GM23338 (cell line): ENCODE results near the gene SMIM15. TPM values are rescaled to one million over a fixed set of nuclear protein-coding genes. Genes with fewer than 3 reads are reported as not detected.

ENCODE experiments used
- ATAC-seq: fragments of 200-7000 bp; cut with Tn5 transposase; 3 replicates; pipeline ENCODE4 v1.9.1; 2020
- DNase-seq: peaks from one replicate; pipeline ENCODE4 v3.0.0-alpha.2; 2015; ENCODE audit warnings: low spot score
- H2AFZ ChIP-seq: fragments of 200-600 bp; sonication (generic); 2 replicates; pipeline ENCODE4 v1.8.0; 2016; ENCODE audit warnings: antibody characterized with exemption, mild to moderate bottlenecking, moderate library complexity
- H3F3A ChIP-seq: fragments of 200-600 bp; sonication (generic); replicated peaks from 2 replicates; pipeline ENCODE4 v1.8.0; 2017; ENCODE audit warnings: antibody characterized with exemption, mixed run types, low read depth
- H3K27ac ChIP-seq: fragments of 200-600 bp; sonication (generic); 2 replicates; pipeline ENCODE4 v1.6.1; 2016; ENCODE audit warnings: low read depth
- H3K27me3 ChIP-seq: fragments of 200-600 bp; sonication (generic); 2 replicates; pipeline ENCODE4 v1.8.0; 2016; ENCODE audit warnings: mild to moderate bottlenecking, mixed run types, moderate library complexity; ENCODE audit not compliant: insufficient read depth
- H3K36me3 ChIP-seq: fragments of 200-600 bp; sonication (generic); 2 replicates; pipeline ENCODE4 v1.8.0; 2016; ENCODE audit warnings: mild to moderate bottlenecking; ENCODE audit not compliant: insufficient read depth
- H3K4me1 ChIP-seq: fragments of 200-600 bp; sonication (generic); 2 replicates; pipeline ENCODE4 v1.8.0; 2016; ENCODE audit warnings: mild to moderate bottlenecking, moderate library complexity; ENCODE audit not compliant: insufficient read depth
- H3K4me2 ChIP-seq: fragments of 200-600 bp; sonication (generic); 2 replicates; pipeline ENCODE4 v1.7.1; 2017; ENCODE audit warnings: mixed run types
- H3K4me3 ChIP-seq: fragments of 200-600 bp; sonication (generic); 2 replicates; pipeline ENCODE4 v1.6.1; 2016; ENCODE audit warnings: mixed run types
- H3K79me2 ChIP-seq: fragments of 200-600 bp; sonication (generic); replicated peaks from 2 replicates; pipeline ENCODE4 v1.8.0; 2017; ENCODE audit warnings: mild to moderate bottlenecking; ENCODE audit not compliant: insufficient read depth
- H3K9me2 ChIP-seq: fragments of 200-600 bp; sonication (generic); 2 replicates; pipeline ENCODE4 v1.8.0; 2017; ENCODE audit not compliant: insufficient read depth
- H4K20me1 ChIP-seq: fragments of 200-600 bp; sonication (generic); replicated peaks from 2 replicates; pipeline ENCODE4 v1.8.0; 2017; ENCODE audit warnings: mild to moderate bottlenecking; ENCODE audit not compliant: insufficient read depth
- H3K27ac Mint-ChIP-seq: 2 replicates; pipeline ENCODE4 v1.8.0; 2020; ENCODE audit warnings: inconsistent platforms, mild to moderate bottlenecking, moderate library complexity, mixed read lengths
- H3K27me3 Mint-ChIP-seq: 3 replicates; pipeline ENCODE4 v1.8.0; 2022; ENCODE audit warnings: low read depth, mild to moderate bottlenecking, moderate library complexity, mixed read lengths, inconsistent platforms; ENCODE audit not compliant: insufficient read depth, poor library complexity
- H3K36me3 Mint-ChIP-seq: 3 replicates; pipeline ENCODE4 v1.8.0; 2021; ENCODE audit warnings: low read depth, mild to moderate bottlenecking, inconsistent platforms, moderate library complexity, mixed read lengths
- H3K4me1 Mint-ChIP-seq: 3 replicates; pipeline ENCODE4 v1.8.0; 2020; ENCODE audit warnings: mild to moderate bottlenecking, inconsistent platforms, mixed read lengths
- H3K4me3 Mint-ChIP-seq: 3 replicates; pipeline ENCODE4 v1.8.0; 2021; ENCODE audit warnings: moderate library complexity, mild to moderate bottlenecking, inconsistent platforms, mixed read lengths
- H3K9me3 Mint-ChIP-seq: 3 replicates; pipeline ENCODE4 v1.8.0; 2020; ENCODE audit warnings: moderate library complexity, mild to moderate bottlenecking, inconsistent platforms, mixed read lengths
- EZH2 ChIP-seq: fragments of 200-600 bp; sonication (generic); IDR thresholded peaks from one replicate; pipeline ENCODE4 v1.8.0; 2017; ENCODE audit warnings: antibody characterized with exemption, mild to moderate bottlenecking, low read depth; ENCODE audit not compliant: unreplicated experiment
- EZH2phosphoT487 ChIP-seq: fragments of 200-600 bp; sonication (generic); IDR thresholded peaks from one replicate; pipeline ENCODE4 v1.8.1; 2018; ENCODE audit warnings: antibody characterized with exemption; ENCODE audit not compliant: unreplicated experiment
- JUNB ChIP-seq: IDR thresholded peaks from one replicate; pipeline ENCODE4 v1.6.1; 2016; ENCODE audit warnings: antibody characterized with exemption; ENCODE audit not compliant: unreplicated experiment
- POLR2AphosphoS5 ChIP-seq: IDR thresholded peaks from 2 replicates; pipeline ENCODE4 v1.6.1; 2016; ENCODE audit warnings: antibody characterized with exemption, low read depth
- STAT1 ChIP-seq: IDR thresholded peaks from one replicate; pipeline ENCODE4 v1.6.1; 2016; ENCODE audit warnings: antibody characterized with exemption; ENCODE audit not compliant: unreplicated experiment
- ZNF114 ChIP-seq: fragments of 250-450 bp; sonication (Bioruptor Pico); IDR thresholded peaks from 2 replicates; pipeline ENCODE4 v1.5.0; 2020; ENCODE audit warnings: mild to moderate bottlenecking, moderate library complexity
- ZNF331 ChIP-seq: fragments of 250-450 bp; sonication (Bioruptor Pico); IDR thresholded peaks from 2 replicates; pipeline ENCODE4 v1.5.0; 2020; ENCODE audit warnings: low read depth, mild to moderate bottlenecking, moderate library complexity
- polyA plus RNA-seq: library from polyadenylated mRNA; unstranded; fragments of >200 nt; fragmentation: Nextera tagmentation; extraction: Ambion mirVana; gene quantifications from 2 replicates; pipeline ENCODE4 v1.2.1, GENCODE V29; 2016
- total RNA-seq: library from RNA; depleted of rRNA; stranded (reverse); fragments of >200 nt; shearing (Covaris generic); gene quantifications from 2 replicates; pipeline ENCODE4 v1.2.3, GENCODE V29; 2014
- TF ChIP-seq, protein P1 (sequence below): fragments of 250-450 bp; sonication (Bioruptor Pico); IDR thresholded peaks from 2 replicates; pipeline ENCODE4 v1.5.0; 2020; ENCODE audit warnings: mild to moderate bottlenecking, moderate library complexity
- TF ChIP-seq, protein P2 (sequence below), 2 experiments: fragments of 200-600 bp in 1 of 2; sonication (generic) in 1 of 2; conservative IDR thresholded peaks; 2 replicates each; pipeline versions ENCODE4 v1.5.1 to v1.6.1; 2016 to 2017; ENCODE audit warnings: antibody characterized with exemption in 2 of 2, low read depth in 2 of 2, mild to moderate bottlenecking in 2 of 2, moderate library complexity in 1 of 2

The SMIM15 gene
- total and polyA plus RNA-seq, 2 experiments from 2014 or later, result 33.4 to 53.9 TPM

DNA sequence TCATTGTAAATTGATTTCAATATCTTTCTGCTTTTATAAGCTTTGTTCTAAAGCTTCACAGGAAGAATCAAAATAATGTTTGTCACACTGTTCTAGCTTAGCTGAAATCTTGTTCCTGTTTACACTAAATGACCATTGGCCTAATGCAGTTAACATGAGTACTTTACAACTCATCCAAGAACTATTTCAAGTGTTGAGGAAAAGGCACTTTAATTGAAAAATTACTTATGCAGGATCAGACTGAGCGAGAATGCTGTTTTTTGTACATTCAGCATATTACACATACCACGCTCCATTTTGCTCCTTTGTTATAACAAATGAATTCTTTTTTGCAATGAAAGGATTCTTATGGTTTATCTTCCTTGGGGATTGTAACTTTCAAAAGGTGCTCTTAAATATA is 22.4 kb upstream of the SMIM15 start:
- Mint-ChIP-seq H3K4me1 (peaks cover 14% of the 10 kb centered on the region), H3K4me3 (no peak overlapping the region), H3K27ac (no peak overlapping the region), H3K9me3 (no peaks in the 10 kb centered on the region; the same call in 1 of the 3 replicates), H3K27me3 (no peaks in the 10 kb centered on the region), H3K36me3 (peaks cover 4% of the 10 kb centered on the region; the same call in 2 of the 3 replicates)
- H3K79me2 ChIP-seq, result no peaks in the 10 kb centered on the region
- ATAC-seq (no peak), DNase-seq (no peak)
- no peaks in the 10 kb centered on the region for H3F3A ChIP-seq
- peaks cover 16% of the 10 kb centered on the region; the same call in 1 of the 2 replicates for H3K4me1 ChIP-seq
- H3K27ac ChIP-seq, result no peak overlapping the region
- H4K20me1 ChIP-seq, result no peaks in the 10 kb centered on the region
- no peaks in the 10 kb centered on the region for H3K27me3 ChIP-seq
- TF ChIP-seq STAT1 (no peak), ZNF331 (no peak), ZNF114 (no peak), JUNB (no peak), POLR2AphosphoS5 (no peak), EZH2phosphoT487 (no peak), EZH2 (no peak)
- TF ChIP-seq, protein P1, sequence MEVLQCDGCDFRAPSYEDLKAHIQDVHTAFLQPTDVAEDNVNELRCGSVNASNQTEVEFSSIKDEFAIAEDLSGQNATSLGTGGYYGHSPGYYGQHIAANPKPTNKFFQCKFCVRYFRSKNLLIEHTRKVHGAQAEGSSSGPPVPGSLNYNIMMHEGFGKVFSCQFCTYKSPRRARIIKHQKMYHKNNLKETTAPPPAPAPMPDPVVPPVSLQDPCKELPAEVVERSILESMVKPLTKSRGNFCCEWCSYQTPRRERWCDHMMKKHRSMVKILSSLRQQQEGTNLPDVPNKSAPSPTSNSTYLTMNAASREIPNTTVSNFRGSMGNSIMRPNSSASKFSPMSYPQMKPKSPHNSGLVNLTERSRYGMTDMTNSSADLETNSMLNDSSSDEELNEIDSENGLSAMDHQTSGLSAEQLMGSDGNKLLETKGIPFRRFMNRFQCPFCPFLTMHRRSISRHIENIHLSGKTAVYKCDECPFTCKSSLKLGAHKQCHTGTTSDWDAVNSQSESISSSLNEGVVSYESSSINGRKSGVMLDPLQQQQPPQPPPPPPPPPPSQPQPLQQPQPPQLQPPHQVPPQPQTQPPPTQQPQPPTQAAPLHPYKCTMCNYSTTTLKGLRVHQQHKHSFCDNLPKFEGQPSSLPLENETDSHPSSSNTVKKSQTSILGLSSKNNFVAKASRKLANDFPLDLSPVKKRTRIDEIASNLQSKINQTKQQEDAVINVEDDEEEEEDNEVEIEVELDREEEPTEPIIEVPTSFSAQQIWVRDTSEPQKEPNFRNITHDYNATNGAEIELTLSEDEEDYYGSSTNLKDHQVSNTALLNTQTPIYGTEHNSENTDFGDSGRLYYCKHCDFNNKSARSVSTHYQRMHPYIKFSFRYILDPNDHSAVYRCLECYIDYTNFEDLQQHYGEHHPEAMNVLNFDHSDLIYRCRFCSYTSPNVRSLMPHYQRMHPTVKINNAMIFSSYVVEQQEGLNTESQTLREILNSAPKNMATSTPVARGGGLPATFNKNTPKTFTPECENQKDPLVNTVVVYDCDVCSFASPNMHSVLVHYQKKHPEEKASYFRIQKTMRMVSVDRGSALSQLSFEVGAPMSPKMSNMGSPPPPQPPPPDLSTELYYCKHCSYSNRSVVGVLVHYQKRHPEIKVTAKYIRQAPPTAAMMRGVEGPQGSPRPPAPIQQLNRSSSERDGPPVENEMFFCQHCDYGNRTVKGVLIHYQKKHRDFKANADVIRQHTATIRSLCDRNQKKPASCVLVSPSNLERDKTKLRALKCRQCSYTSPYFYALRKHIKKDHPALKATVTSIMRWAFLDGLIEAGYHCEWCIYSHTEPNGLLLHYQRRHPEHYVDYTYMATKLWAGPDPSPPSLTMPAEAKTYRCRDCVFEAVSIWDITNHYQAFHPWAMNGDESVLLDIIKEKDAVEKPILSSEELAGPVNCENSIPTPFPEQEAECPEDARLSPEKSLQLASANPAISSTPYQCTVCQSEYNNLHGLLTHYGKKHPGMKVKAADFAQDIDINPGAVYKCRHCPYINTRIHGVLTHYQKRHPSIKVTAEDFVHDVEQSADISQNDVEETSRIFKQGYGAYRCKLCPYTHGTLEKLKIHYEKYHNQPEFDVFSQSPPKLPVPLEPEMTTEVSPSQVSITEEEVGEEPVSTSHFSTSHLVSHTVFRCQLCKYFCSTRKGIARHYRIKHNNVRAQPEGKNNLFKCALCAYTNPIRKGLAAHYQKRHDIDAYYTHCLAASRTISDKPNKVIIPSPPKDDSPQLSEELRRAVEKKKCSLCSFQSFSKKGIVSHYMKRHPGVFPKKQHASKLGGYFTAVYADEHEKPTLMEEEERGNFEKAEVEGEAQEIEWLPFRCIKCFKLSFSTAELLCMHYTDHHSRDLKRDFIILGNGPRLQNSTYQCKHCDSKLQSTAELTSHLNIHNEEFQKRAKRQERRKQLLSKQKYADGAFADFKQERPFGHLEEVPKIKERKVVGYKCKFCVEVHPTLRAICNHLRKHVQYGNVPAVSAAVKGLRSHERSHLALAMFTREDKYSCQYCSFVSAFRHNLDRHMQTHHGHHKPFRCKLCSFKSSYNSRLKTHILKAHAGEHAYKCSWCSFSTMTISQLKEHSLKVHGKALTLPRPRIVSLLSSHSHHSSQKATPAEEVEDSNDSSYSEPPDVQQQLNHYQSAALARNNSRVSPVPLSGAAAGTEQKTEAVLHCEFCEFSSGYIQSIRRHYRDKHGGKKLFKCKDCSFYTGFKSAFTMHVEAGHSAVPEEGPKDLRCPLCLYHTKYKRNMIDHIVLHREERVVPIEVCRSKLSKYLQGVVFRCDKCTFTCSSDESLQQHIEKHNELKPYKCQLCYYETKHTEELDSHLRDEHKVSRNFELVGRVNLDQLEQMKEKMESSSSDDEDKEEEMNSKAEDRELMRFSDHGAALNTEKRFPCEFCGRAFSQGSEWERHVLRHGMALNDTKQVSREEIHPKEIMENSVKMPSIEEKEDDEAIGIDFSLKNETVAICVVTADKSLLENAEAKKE (CRISPR knock-in tag), result no peak
- TF ChIP-seq, protein P2, sequence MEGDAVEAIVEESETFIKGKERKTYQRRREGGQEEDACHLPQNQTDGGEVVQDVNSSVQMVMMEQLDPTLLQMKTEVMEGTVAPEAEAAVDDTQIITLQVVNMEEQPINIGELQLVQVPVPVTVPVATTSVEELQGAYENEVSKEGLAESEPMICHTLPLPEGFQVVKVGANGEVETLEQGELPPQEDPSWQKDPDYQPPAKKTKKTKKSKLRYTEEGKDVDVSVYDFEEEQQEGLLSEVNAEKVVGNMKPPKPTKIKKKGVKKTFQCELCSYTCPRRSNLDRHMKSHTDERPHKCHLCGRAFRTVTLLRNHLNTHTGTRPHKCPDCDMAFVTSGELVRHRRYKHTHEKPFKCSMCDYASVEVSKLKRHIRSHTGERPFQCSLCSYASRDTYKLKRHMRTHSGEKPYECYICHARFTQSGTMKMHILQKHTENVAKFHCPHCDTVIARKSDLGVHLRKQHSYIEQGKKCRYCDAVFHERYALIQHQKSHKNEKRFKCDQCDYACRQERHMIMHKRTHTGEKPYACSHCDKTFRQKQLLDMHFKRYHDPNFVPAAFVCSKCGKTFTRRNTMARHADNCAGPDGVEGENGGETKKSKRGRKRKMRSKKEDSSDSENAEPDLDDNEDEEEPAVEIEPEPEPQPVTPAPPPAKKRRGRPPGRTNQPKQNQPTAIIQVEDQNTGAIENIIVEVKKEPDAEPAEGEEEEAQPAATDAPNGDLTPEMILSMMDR (conservative IDR thresholded peaks at IDR 0.05; ENCODE audit: low read depth in 2 of 2), result no peak
- no peaks in the 10 kb centered on the region for H3K36me3 ChIP-seq
- H2AFZ ChIP-seq, result no peak overlapping the region
- no peak overlapping the region for H3K4me3 ChIP-seq
- peaks cover 3% of the 10 kb centered on the region for H3K9me2 ChIP-seq
- no peak overlapping the region for H3K4me2 ChIP-seq
